OCI-LY1 (cell line): Measurements from ENCODE around the gene LIPC.

ENCODE experiments used
- EZH2 ChIP-seq: fragments of 200-600 bp; sonication (generic), shearing (Covaris generic); IDR thresholded peaks from 2 replicates; pipeline ENCODE4 v1.8.0; 2017; ENCODE audit warnings: borderline replicate concordance, mixed run types, mild to moderate bottlenecking, antibody characterized with exemption, low read length, moderate library complexity, mixed read lengths
- TF ChIP-seq, protein P1 (sequence below): fragments of 200-600 bp; sonication (generic), shearing (Covaris generic); IDR thresholded peaks from 2 replicates; pipeline ENCODE4 v1.5.1; 2017; ENCODE audit warnings: mild to moderate bottlenecking, antibody characterized with exemption, low read length, moderate library complexity, mixed read lengths

DNA sequence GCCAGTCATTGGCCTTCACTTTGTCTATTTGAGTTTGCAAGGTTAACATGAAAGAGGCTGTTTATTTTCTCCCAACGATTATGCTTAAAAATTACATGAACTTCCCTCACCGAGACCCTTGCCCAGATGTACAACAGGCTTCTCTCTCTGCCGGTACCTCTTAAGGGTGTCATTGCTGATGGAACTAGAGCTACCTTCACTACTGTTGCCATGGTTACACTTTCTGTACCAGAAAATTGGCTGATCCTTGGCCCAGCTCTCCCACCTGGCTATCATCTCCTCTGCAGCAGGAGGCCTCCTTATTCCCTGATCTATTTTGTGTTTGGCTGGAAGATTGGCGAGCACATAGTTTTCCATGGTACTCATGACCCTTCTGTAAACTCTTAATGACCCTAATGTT, 24.0 kb upstream of the LIPC start:
- TF ChIP-seq, protein P1, sequence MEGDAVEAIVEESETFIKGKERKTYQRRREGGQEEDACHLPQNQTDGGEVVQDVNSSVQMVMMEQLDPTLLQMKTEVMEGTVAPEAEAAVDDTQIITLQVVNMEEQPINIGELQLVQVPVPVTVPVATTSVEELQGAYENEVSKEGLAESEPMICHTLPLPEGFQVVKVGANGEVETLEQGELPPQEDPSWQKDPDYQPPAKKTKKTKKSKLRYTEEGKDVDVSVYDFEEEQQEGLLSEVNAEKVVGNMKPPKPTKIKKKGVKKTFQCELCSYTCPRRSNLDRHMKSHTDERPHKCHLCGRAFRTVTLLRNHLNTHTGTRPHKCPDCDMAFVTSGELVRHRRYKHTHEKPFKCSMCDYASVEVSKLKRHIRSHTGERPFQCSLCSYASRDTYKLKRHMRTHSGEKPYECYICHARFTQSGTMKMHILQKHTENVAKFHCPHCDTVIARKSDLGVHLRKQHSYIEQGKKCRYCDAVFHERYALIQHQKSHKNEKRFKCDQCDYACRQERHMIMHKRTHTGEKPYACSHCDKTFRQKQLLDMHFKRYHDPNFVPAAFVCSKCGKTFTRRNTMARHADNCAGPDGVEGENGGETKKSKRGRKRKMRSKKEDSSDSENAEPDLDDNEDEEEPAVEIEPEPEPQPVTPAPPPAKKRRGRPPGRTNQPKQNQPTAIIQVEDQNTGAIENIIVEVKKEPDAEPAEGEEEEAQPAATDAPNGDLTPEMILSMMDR, result no peak
- TF ChIP-seq EZH2, result no peak
